A549 (cell line): ENCODE measurements around the gene EIF5.

Experiments used
- CTCF ChIP-seq: fragments of >200 bp; sonication (Bioruptor Twin); formaldehyde crosslinking; IDR thresholded peaks from 3 replicates; pipeline ENCODE4 v1.5.1; 2016
- KDM5A ChIP-seq: fragments of 200-600 bp; sonication (generic); IDR thresholded peaks from 2 replicates; pipeline ENCODE4 v1.6.1; 2016; ENCODE audit warnings: antibody characterized with exemption, mild to moderate bottlenecking
- MAFK ChIP-seq: fragments of 450-650 bp; IDR thresholded peaks from 2 replicates; pipeline ENCODE4 v1.6.1; 2014; ENCODE audit not compliant: partially characterized antibody
- TP53 ChIP-seq: fragments of 250-450 bp; sonication (Bioruptor Pico); IDR thresholded peaks from 2 replicates; pipeline ENCODE4 v1.5.0; 2021; ENCODE audit warnings: mild to moderate bottlenecking, moderate library complexity
- TF ChIP-seq, protein P1 (sequence below): fragments of 200-600 bp; sonication (generic); IDR thresholded peaks from 2 replicates; pipeline ENCODE4 v1.6.1; 2016; ENCODE audit warnings: antibody characterized with exemption, mild to moderate bottlenecking, moderate library complexity

DNA sequence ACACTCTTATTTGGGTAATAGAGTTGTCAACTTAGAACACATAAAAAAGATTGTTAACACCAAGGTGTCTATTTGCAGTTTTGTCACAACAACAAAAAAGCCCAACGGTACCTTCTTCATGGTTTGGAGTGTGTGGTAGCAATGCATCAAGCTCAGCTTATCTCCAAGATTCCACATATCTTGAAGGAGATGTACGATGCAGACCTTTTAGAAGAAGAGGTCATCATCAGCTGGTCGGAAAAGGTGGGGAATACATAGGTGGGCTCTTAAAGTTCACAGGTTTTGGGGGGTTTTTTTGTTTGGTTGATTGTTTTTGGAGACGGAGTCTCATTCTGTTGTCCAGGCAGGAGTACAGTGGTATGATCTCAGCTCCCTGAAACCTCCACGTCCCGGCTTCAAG, 5.5 kb downstream of the EIF5 start:
- TF ChIP-seq MAFK: no peak
- TF ChIP-seq CTCF: no peak
- no peak for TF ChIP-seq TP53
- TF ChIP-seq, protein P1, sequence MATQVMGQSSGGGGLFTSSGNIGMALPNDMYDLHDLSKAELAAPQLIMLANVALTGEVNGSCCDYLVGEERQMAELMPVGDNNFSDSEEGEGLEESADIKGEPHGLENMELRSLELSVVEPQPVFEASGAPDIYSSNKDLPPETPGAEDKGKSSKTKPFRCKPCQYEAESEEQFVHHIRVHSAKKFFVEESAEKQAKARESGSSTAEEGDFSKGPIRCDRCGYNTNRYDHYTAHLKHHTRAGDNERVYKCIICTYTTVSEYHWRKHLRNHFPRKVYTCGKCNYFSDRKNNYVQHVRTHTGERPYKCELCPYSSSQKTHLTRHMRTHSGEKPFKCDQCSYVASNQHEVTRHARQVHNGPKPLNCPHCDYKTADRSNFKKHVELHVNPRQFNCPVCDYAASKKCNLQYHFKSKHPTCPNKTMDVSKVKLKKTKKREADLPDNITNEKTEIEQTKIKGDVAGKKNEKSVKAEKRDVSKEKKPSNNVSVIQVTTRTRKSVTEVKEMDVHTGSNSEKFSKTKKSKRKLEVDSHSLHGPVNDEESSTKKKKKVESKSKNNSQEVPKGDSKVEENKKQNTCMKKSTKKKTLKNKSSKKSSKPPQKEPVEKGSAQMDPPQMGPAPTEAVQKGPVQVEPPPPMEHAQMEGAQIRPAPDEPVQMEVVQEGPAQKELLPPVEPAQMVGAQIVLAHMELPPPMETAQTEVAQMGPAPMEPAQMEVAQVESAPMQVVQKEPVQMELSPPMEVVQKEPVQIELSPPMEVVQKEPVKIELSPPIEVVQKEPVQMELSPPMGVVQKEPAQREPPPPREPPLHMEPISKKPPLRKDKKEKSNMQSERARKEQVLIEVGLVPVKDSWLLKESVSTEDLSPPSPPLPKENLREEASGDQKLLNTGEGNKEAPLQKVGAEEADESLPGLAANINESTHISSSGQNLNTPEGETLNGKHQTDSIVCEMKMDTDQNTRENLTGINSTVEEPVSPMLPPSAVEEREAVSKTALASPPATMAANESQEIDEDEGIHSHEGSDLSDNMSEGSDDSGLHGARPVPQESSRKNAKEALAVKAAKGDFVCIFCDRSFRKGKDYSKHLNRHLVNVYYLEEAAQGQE: no peak
- TF ChIP-seq KDM5A: no peak
